Liver (tissue), 9 donors: ENCODE results near the gene TRIO. TPM values are rescaled to one million over a fixed set of nuclear protein-coding genes. Genes with fewer than 3 reads are reported as not detected.

ENCODE experiments used
- DNase-seq: peaks from one replicate; pipeline ENCODE4 v3.0.0-alpha.2; 2017; ENCODE audit warnings: low spot score
- H3K27ac ChIP-seq, 2 donors: one replicate each; pipeline ENCODE4 v1.7.0; 2013; ENCODE audit warnings: inconsistent platforms in 2 of 2, low read length in 2 of 2, control low read depth in 1 of 2, low read depth in 1 of 2, mild to moderate bottlenecking in 1 of 2
- H3K27me3 ChIP-seq, 4 donors: one replicate each; pipeline versions ENCODE4 v1.6.1 to v1.7.0; 2013; ENCODE audit warnings: low read length in 3 of 4, inconsistent platforms in 1 of 4, mild to moderate bottlenecking in 1 of 4, moderate library complexity in 1 of 4; ENCODE audit not compliant: control insufficient read depth in 4 of 4, insufficient read depth in 4 of 4
- H3K36me3 ChIP-seq, 4 donors: one replicate each; pipeline versions ENCODE4 v1.6.1 to v1.7.0; 2013; ENCODE audit warnings: low read length in 3 of 4, mild to moderate bottlenecking in 3 of 4, low read depth in 1 of 4, moderate library complexity in 1 of 4; ENCODE audit not compliant: control insufficient read depth in 4 of 4, insufficient read depth in 3 of 4
- H3K4me1 ChIP-seq, 4 donors: one replicate each; pipeline versions ENCODE4 v1.6.1 to v1.7.0; 2013; ENCODE audit warnings: low read length in 3 of 4, mild to moderate bottlenecking in 3 of 4, moderate library complexity in 1 of 4; ENCODE audit not compliant: control insufficient read depth in 4 of 4, insufficient read depth in 4 of 4
- H3K4me3 ChIP-seq, 3 donors: one replicate each; pipeline versions ENCODE4 v1.6.1 to v1.7.0; 2013; ENCODE audit warnings: low read length in 3 of 3, control low read depth in 1 of 3, low read depth in 1 of 3, mild to moderate bottlenecking in 1 of 3
- H3K9ac ChIP-seq, 2 donors: one replicate each; pipeline ENCODE4 v1.7.0; 2013; ENCODE audit warnings: low read length in 2 of 2, mild to moderate bottlenecking in 2 of 2, moderate library complexity in 2 of 2, control low read depth in 1 of 2, low read depth in 1 of 2
- H3K9me3 ChIP-seq, 4 donors: one replicate each; pipeline versions ENCODE4 v1.6.1 to v1.7.0; 2013; ENCODE audit warnings: low read length in 3 of 4; ENCODE audit not compliant: control insufficient read depth in 4 of 4
- EGR1 ChIP-seq, 2 donors: IDR thresholded peaks; 2 replicates each; pipeline ENCODE4 v1.6.1; 2016 to 2018; ENCODE audit warnings: antibody characterized with exemption in 2 of 2, low read depth in 2 of 2
- FOXA1 ChIP-seq: IDR thresholded peaks from 2 replicates; pipeline ENCODE4 v1.6.1; 2016; ENCODE audit warnings: antibody characterized with exemption
- FOXA2 ChIP-seq: IDR thresholded peaks from 2 replicates; pipeline ENCODE4 v1.6.1; 2016; ENCODE audit warnings: antibody characterized with exemption
- GABPA ChIP-seq, 2 donors: IDR thresholded peaks in 1 of 2; conservative IDR thresholded peaks in 1 of 2; 2 replicates each; pipeline ENCODE4 v1.6.1; 2016; ENCODE audit warnings: antibody characterized with exemption in 2 of 2, mild to moderate bottlenecking in 1 of 2, moderate library complexity in 1 of 2
- HNF4A ChIP-seq, 2 donors: conservative IDR thresholded peaks; 2 replicates each; pipeline ENCODE4 v1.6.1; 2016; ENCODE audit warnings: antibody characterized with exemption in 2 of 2, mild to moderate bottlenecking in 2 of 2
- HNF4G ChIP-seq: IDR thresholded peaks from 2 replicates; pipeline ENCODE4 v1.6.1; 2016; ENCODE audit warnings: antibody characterized with exemption
- JUND ChIP-seq, 2 donors: IDR thresholded peaks; 2 replicates each; pipeline ENCODE4 v1.6.1; 2016; ENCODE audit warnings: antibody characterized with exemption in 2 of 2
- NR2F2 ChIP-seq: IDR thresholded peaks from 2 replicates; pipeline ENCODE4 v1.6.1; 2016; ENCODE audit warnings: antibody characterized with exemption
- RAD21 ChIP-seq, 2 donors: IDR thresholded peaks; 2 replicates each; pipeline ENCODE4 v1.6.1; 2016; ENCODE audit warnings: antibody characterized with exemption in 2 of 2, mild to moderate bottlenecking in 2 of 2
- RXRA ChIP-seq, 2 donors: IDR thresholded peaks; 2 replicates each; pipeline ENCODE4 v1.6.1; 2017 to 2018; ENCODE audit warnings: antibody characterized with exemption in 2 of 2, mild to moderate bottlenecking in 1 of 2
- SP1 ChIP-seq: IDR thresholded peaks from 2 replicates; pipeline ENCODE4 v1.6.1; 2018; ENCODE audit warnings: antibody characterized with exemption, mild to moderate bottlenecking
- TAF1 ChIP-seq: conservative IDR thresholded peaks from 2 replicates; pipeline ENCODE4 v1.6.1; 2016; ENCODE audit warnings: antibody characterized with exemption, mild to moderate bottlenecking
- YY1 ChIP-seq: IDR thresholded peaks from 2 replicates; pipeline ENCODE4 v1.6.1; 2016; ENCODE audit warnings: antibody characterized with exemption, mild to moderate bottlenecking
- WGBS: extraction: QIAGEN DNeasy Blood & Tissue Kit; methylation state at CpG from one replicate; pipeline ENCODE4 v1.1.7; 2013; 5-methylcytosine and 5-hydroxymethylcytosine counted together
- polyA plus RNA-seq, 2 donors: library from polyadenylated mRNA; stranded (reverse) in 1 of 2; unstranded in 1 of 2; fragments of 200-250 nt in 1 of 2; fragments of >200 nt in 1 of 2; fragmentation: Nextera tagmentation in 1 of 2; extraction: Ambion mirVana in 1 of 2; gene quantifications; one replicate each; pipeline versions ENCODE4 v1.2.1 to v1.2.3, GENCODE V29; 2013 to 2015
- total RNA-seq, 2 donors: library from RNA; depleted of rRNA; stranded (reverse); fragments of >200 nt; gene quantifications; one replicate each; pipeline ENCODE4 v1.2.3, GENCODE V29; 2014
- TF ChIP-seq, protein P1 (sequence below): IDR thresholded peaks from 2 replicates; pipeline ENCODE4 v1.6.1; 2016; ENCODE audit warnings: antibody characterized with exemption
- TF ChIP-seq, protein P2 (sequence below): fragments of 150-350 bp; IDR thresholded peaks from 2 replicates; pipeline ENCODE4 v1.5.1; 2017; ENCODE audit warnings: improper control_type of control experiment, low read depth, low read length; ENCODE audit not compliant: missing input control
- TF ChIP-seq, protein P3 (sequence below): IDR thresholded peaks from 2 replicates; pipeline ENCODE4 v1.6.1; 2016; ENCODE audit warnings: antibody characterized with exemption
- donor health status: healthy.
- donor health status: healthy.
- donor health status: healthy.
- donor health status: healthy.
- donor health status: healthy.

The TRIO gene
- total and polyA plus RNA-seq, 4 donors: 8.5 to 86.2 (median 16.0) TPM

DNA sequence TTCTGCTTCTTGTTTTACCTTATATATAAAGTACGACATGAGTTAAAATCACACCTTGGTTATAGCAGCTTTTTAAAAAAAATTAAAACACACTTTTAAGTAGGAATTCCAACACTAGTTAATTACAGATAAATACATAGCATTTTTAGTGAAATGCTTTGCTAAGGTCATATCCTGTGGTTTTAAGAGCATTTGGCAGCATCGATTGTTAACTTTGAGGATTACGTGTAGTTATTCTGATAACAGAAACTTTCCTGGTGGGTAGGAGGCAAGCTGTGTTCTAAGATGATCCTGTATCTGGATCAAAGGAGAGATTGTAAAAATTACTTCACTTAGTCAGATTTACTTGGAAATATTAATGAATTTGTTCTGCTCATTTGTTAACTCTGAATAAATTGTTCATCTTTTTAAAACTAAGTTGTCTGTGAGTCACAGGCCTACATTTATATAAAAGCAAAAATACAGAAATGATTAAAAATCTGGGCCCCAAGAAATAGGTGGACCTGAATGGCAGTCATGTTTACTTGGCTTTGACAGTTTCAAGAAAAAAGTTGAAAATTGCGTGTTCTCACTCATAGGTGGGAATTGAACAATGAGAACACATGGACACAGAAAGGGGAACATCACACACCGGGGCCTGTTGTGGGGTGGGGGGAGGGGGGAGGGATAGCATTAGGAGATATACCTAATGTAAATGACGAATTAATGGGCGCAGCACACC lies 58.3 kb downstream of the TRIO start:
- no peak overlapping the region for H3K4me3 ChIP-seq
- 65% methylated on average over 6 of the region's 7 CpGs for WGBS
- H3K36me3 ChIP-seq: no peaks in the 10 kb centered on the region
- H3K4me1 ChIP-seq: peaks cover 7 to 28% (median 17%) of the 10 kb centered on the region in 4 donors
- TF ChIP-seq RAD21 (IDR thresholded peaks at IDR 0.05) (no peak), RXRA (IDR thresholded peaks at IDR 0.05) (no peak), NR2F2 (no peak), FOXA2 (no peak), HNF4G (no peak), YY1 (no peak)
- TF ChIP-seq, protein P1, sequence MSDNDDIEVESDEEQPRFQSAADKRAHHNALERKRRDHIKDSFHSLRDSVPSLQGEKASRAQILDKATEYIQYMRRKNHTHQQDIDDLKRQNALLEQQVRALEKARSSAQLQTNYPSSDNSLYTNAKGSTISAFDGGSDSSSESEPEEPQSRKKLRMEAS: no peak
- no peak for DNase-seq
- H3K27ac ChIP-seq: peak overlapping the region in 1 of 2 donors; percentile 11
- H3K9me3 ChIP-seq: no peaks in the 10 kb centered on the region
- H3K9ac ChIP-seq: no peak overlapping the region
- H3K27me3 ChIP-seq: no peaks in the 10 kb centered on the region

DNA sequence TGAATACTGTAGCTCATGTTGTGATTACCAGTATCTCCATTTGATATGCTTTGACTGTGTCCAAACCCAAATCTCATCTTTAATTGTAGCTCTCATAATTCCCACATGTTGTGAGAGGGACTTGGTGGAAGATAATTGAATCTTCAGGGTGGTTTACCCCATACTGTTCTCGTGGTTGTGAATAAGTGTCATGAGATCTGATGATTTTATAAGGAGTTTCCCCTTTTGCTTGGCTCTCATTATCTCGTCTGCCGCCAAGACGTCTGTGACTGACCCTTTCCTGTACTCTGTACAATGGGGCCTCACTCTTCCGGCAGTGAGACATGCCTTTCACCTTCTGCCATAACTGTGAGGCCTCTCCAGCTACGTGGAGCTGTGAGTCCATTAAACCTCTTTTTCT lies 59.3 kb downstream of the TRIO start:
- DNase-seq: no peak
- no peaks in the 10 kb centered on the region for H3K27me3 ChIP-seq
- H3K9ac ChIP-seq: no peak overlapping the region
- peaks cover 7 to 31% (median 18%) of the 10 kb centered on the region in 4 donors for H3K4me1 ChIP-seq
- 78% methylated on average over 6 of the region's 6 CpGs for WGBS
- H3K9me3 ChIP-seq: no peaks in the 10 kb centered on the region
- H3K4me3 ChIP-seq: no peak overlapping the region
- no peaks in the 10 kb centered on the region for H3K36me3 ChIP-seq
- no peak overlapping the region for H3K27ac ChIP-seq
- no peak for TF ChIP-seq HNF4G
- no peak for TF ChIP-seq RXRA (IDR thresholded peaks at IDR 0.05)
- no peak for TF ChIP-seq JUND (IDR thresholded peaks at IDR 0.05)
- no peak for TF ChIP-seq YY1
- TF ChIP-seq, protein P2, sequence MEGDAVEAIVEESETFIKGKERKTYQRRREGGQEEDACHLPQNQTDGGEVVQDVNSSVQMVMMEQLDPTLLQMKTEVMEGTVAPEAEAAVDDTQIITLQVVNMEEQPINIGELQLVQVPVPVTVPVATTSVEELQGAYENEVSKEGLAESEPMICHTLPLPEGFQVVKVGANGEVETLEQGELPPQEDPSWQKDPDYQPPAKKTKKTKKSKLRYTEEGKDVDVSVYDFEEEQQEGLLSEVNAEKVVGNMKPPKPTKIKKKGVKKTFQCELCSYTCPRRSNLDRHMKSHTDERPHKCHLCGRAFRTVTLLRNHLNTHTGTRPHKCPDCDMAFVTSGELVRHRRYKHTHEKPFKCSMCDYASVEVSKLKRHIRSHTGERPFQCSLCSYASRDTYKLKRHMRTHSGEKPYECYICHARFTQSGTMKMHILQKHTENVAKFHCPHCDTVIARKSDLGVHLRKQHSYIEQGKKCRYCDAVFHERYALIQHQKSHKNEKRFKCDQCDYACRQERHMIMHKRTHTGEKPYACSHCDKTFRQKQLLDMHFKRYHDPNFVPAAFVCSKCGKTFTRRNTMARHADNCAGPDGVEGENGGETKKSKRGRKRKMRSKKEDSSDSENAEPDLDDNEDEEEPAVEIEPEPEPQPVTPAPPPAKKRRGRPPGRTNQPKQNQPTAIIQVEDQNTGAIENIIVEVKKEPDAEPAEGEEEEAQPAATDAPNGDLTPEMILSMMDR: no peak
- TF ChIP-seq NR2F2: no peak
- no peak for TF ChIP-seq RAD21 (IDR thresholded peaks at IDR 0.05)
- TF ChIP-seq SP1: no peak

DNA sequence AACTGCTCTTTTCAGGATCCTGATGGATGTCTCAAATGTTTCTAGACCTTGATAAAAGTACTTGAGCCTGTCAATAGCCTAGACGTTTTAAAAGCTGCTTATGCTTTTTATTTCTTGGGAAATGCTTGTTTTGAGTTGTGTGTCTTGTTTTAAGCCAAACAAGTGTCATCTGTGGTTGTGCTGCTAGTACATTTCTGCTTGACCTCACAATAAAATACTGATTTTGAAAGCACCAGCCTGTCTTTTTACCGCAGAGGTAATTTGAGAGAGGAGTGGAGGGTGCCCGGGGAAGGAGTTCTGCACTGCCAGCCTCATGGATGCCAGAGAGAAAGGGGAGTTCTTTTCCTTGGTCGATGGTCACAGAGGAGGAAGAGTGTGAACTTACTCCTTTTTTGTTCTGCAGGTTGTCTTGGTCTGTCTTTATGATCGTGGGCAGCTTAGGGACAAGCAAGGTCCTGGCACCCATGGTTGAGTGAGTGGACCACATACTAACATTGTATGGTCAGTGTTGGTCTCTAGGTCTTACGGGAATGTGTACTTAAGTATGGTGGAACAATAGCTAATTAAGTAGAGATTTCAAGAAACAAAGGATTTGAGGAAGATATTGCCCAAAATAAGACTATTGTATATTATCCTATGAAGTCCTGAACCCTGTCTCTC lies 61.0 kb downstream of the TRIO start:
- no peaks in the 10 kb centered on the region for H3K9me3 ChIP-seq
- DNase-seq: no peak
- H3K27ac ChIP-seq: peak overlapping the region; percentile 73 to 90
- peaks cover 10 to 42% (median 30%) of the 10 kb centered on the region in 4 donors for H3K4me1 ChIP-seq
- TF ChIP-seq FOXA2: no peak
- TF ChIP-seq FOXA1: no peak
- TF ChIP-seq, protein P1: no peak
- TF ChIP-seq SP1: no peak
- no peak for TF ChIP-seq GABPA (IDR thresholded peaks at IDR 0.05 in 1 of 2, conservative IDR thresholded peaks at IDR 0.05 in 1 of 2)
- no peak for TF ChIP-seq TAF1
- TF ChIP-seq EGR1 (IDR thresholded peaks at IDR 0.05; ENCODE audit: low read depth in 2 of 2): no peak
- no peak for TF ChIP-seq HNF4A (conservative IDR thresholded peaks at IDR 0.05)
- TF ChIP-seq, protein P3, sequence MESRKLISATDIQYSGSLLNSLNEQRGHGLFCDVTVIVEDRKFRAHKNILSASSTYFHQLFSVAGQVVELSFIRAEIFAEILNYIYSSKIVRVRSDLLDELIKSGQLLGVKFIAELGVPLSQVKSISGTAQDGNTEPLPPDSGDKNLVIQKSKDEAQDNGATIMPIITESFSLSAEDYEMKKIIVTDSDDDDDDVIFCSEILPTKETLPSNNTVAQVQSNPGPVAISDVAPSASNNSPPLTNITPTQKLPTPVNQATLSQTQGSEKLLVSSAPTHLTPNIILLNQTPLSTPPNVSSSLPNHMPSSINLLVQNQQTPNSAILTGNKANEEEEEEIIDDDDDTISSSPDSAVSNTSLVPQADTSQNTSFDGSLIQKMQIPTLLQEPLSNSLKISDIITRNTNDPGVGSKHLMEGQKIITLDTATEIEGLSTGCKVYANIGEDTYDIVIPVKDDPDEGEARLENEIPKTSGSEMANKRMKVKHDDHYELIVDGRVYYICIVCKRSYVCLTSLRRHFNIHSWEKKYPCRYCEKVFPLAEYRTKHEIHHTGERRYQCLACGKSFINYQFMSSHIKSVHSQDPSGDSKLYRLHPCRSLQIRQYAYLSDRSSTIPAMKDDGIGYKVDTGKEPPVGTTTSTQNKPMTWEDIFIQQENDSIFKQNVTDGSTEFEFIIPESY: no peak
- TF ChIP-seq YY1: no peak
- no peak for TF ChIP-seq HNF4G
- no peak overlapping the region for H3K4me3 ChIP-seq
- peak overlapping the region; percentile 8 to 92 for H3K9ac ChIP-seq
- WGBS: 70% methylated on average over 6 of the region's 6 CpGs
- no peaks in the 10 kb centered on the region for H3K36me3 ChIP-seq
- no peaks in the 10 kb centered on the region for H3K27me3 ChIP-seq
